NT2/D1 (cell line): ENCODE measurements around the gene OR2F1.

Source experiments
- SUZ12 ChIP-seq: IDR thresholded peaks from 2 replicates; pipeline ENCODE4 v1.6.1; 2011; ENCODE audit not compliant: insufficient read length, insufficient read depth; ENCODE audit errors: extremely low read depth
- YY1 ChIP-seq: IDR thresholded peaks from 2 replicates; pipeline ENCODE4 v1.6.1; 2011; ENCODE audit not compliant: insufficient read length, insufficient read depth

- TF ChIP-seq YY1: no peak
- no peak for TF ChIP-seq SUZ12
These were observed 25.3 kb upstream of the OR2F1 start for GRCh38 chr7:143929224-143929920.
